ENCODE results near the gene RPS26.

DNA sequence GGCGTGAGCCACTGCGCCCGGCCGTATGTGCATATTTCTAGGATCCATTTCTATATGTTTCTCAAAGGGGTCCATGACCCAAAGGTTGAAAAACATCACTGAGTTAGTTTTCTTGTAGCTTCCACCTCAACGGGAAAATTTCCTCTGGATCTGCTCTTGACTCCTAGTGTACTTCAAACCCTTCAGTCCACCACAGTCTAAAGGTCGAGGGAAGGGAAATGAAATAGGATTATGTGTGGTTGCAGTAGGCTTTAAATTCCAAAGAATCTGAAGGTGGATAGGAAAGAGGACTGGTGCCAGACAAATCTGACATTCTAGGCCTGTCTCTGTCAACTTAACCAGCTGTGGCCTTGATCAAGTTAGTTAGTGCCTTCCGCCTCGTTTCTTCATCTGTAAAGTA, 46.4 kb upstream of the RPS26 start:
- TF ChIP-seq EZH2 (IDR thresholded peaks at IDR 0.05; ENCODE audit: borderline replicate concordance, low read depth, low read length, severe bottlenecking) (no peak), FOS (IDR thresholded peaks at IDR 0.05; ENCODE audit: borderline replicate concordance, insufficient read depth, low read length) (no peak)
- TF ChIP-seq, protein P1, sequence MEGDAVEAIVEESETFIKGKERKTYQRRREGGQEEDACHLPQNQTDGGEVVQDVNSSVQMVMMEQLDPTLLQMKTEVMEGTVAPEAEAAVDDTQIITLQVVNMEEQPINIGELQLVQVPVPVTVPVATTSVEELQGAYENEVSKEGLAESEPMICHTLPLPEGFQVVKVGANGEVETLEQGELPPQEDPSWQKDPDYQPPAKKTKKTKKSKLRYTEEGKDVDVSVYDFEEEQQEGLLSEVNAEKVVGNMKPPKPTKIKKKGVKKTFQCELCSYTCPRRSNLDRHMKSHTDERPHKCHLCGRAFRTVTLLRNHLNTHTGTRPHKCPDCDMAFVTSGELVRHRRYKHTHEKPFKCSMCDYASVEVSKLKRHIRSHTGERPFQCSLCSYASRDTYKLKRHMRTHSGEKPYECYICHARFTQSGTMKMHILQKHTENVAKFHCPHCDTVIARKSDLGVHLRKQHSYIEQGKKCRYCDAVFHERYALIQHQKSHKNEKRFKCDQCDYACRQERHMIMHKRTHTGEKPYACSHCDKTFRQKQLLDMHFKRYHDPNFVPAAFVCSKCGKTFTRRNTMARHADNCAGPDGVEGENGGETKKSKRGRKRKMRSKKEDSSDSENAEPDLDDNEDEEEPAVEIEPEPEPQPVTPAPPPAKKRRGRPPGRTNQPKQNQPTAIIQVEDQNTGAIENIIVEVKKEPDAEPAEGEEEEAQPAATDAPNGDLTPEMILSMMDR (IDR thresholded peaks at IDR 0.05; ENCODE audit: extremely low read depth in 1 of 2, insufficient read depth in 1 of 2, low read depth in 1 of 2, low read length in 2 of 2): no peak

All from endothelial cell of umbilical vein (primary cell).